Measurements from ENCODE around the gene FAM216A.
"Not testable (repeated sequence)": the region's sequence is repeated elsewhere in the genome, so short reads cannot be mapped to it uniquely, and the experiment has no call there.

The FAM216A gene, protein sequence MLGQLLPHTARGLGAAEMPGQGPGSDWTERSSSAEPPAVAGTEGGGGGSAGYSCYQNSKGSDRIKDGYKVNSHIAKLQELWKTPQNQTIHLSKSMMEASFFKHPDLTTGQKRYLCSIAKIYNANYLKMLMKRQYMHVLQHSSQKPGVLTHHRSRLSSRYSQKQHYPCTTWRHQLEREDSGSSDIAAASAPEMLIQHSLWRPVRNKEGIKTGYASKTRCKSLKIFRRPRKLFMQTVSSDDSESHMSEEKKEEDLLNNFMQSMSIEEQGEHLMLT

GRCh38 chr12:110468214-110469048 lies at the start of gene FAM216A, which contains the start of gene GPN3:
Gene FAM216A (plus strand): TSS chr12:110468845. CDS start chr12:110468876, 31 bp downstream.
Gene GPN3 (minus strand): TSS chr12:110468257. CDS start chr12:110468203, 54 bp downstream.
- FAIRE-seq (peak; percentile 99), DNase-seq (ENCODE audit: insufficient read length, low spot score) (peak; percentile 82)

- not testable (repeated sequence) for FAIRE-seq; DNase-seq (ENCODE audit: insufficient read length, low spot score)
Measured at GRCh38 chr12:110420644-110421043, 48.0 kb upstream of the FAM216A start.

- no peak for DNase-seq (ENCODE audit: insufficient read length, low spot score)
- FAIRE-seq, result no peak
Measured at GRCh38 chr12:110421159-110421661, 47.4 kb upstream of the FAM216A start.

- FAIRE-seq (no peak), DNase-seq (ENCODE audit: insufficient read length, low spot score) (no peak)
Measured at GRCh38 chr12:110421701-110422100, 46.9 kb upstream of the FAM216A start.

- DNase-seq (ENCODE audit: insufficient read length, low spot score) (no peak), FAIRE-seq (no peak)
Measured at GRCh38 chr12:110424237-110424636, 44.4 kb upstream of the FAM216A start.

GRCh38 chr12:110426406-110426805 lies 42.2 kb upstream of the FAM216A start:
- DNase-seq (ENCODE audit: insufficient read length, low spot score) (no peak), FAIRE-seq (no peak)

- DNase-seq (ENCODE audit: insufficient read length, low spot score); FAIRE-seq: not testable (repeated sequence)
Measured at GRCh38 chr12:110429676-110430075, 39.0 kb upstream of the FAM216A start.

- no peak for DNase-seq (ENCODE audit: insufficient read length, low spot score)
- no peak for FAIRE-seq
Measured at GRCh38 chr12:110431957-110432587, 36.6 kb upstream of the FAM216A start.

GRCh38 chr12:110436231-110436630 lies 32.4 kb upstream of the FAM216A start:
- DNase-seq (ENCODE audit: insufficient read length, low spot score) (no peak), FAIRE-seq (no peak)

GRCh38 chr12:110444455-110444854 lies 24.2 kb upstream of the FAM216A start:
- FAIRE-seq (no peak), DNase-seq (ENCODE audit: insufficient read length, low spot score) (no peak)

- FAIRE-seq, result peak; percentile 91
- DNase-seq (ENCODE audit: insufficient read length, low spot score), result peak; percentile 81
Measured at GRCh38 chr12:110449799-110450497, 18.7 kb upstream of the FAM216A start, which contains the start of gene ARPC3. Gene ARPC3 (minus strand): TSS chr12:110450337. CDS start chr12:110450260, 77 bp downstream.

DNA sequence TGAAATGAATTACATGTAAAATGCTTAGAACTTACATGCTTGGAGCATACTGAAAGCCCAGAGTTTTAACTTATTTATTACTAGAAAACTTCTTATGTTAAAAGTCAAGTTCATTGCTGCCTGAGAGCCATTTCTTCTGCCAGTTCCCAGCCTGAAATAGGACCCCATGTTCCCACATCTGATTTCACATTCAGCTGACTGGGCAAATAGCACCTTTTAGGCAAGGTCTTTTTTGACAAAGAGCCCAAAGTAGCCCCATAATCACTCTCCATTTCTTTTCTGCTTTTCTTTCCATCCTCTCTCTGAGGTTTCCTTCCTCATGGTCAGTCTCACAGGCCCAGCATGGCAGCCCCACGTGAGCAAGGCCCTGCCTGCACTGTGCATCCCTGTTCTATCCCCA lies 17.4 kb upstream of the FAM216A start:
- DNase-seq (ENCODE audit: insufficient read length, low spot score) (no peak), FAIRE-seq (no peak)

- FAIRE-seq, result no peak
- DNase-seq (ENCODE audit: insufficient read length, low spot score), result no peak
Measured at GRCh38 chr12:110453569-110454296, 14.9 kb upstream of the FAM216A start.

- FAIRE-seq (no peak), DNase-seq (ENCODE audit: insufficient read length, low spot score) (no peak)
Measured at GRCh38 chr12:110458756-110459155, 9.9 kb upstream of the FAM216A start.

GRCh38 chr12:110461189-110461588 lies 7.5 kb upstream of the FAM216A start:
- DNase-seq (ENCODE audit: insufficient read length, low spot score); FAIRE-seq: not testable (repeated sequence)

DNA sequence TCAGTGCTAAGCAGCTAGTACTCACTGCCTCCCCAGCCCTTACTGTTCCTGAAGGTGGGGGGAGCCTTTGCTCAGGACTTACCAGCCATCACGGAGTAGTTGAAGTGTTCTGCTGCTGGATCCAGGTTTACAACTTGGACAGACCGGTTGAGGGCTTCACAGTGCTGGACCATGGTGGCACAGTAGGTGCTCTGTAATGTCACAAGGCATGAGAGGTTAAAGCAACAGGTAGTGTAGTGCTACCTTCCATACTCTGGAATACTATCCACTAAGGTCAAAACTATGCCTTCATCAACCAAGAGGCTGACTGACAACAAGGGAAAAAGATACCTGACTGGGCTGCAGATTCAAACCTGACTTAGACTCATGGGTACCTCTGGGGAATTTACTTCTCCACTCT lies 3.6 kb upstream of the FAM216A start:
- no peak for FAIRE-seq
- DNase-seq (ENCODE audit: insufficient read length, low spot score), result no peak

GRCh38 chr12:110465765-110466164 lies 2.9 kb upstream of the FAM216A start:
- DNase-seq (ENCODE audit: insufficient read length, low spot score); FAIRE-seq: not testable (repeated sequence)

DNA sequence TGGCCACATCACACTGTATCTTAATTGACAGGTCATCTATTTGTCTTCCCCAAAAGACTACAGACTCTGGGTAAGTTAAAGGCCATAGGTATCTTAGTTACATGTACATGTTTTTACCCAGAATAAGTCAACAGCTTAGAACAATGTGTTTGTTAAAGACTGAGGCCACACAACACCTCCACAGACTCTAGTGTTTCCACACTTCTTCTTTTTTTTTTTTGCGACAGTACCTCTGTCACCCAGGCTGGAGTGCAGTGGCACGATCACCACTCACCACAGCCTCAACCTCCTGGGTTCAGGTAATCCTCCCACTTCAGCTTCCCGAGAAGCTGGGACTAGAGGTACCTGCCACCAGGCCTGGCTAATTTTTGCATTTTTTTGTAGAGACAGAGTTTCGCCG lies 1.9 kb upstream of the FAM216A start:
- DNase-seq (ENCODE audit: insufficient read length, low spot score), result no peak
- no peak for FAIRE-seq

- no peak for DNase-seq (ENCODE audit: insufficient read length, low spot score)
- FAIRE-seq, result no peak
Measured at GRCh38 chr12:110467847-110468213, 815 bp upstream of the FAM216A start.

DNA sequence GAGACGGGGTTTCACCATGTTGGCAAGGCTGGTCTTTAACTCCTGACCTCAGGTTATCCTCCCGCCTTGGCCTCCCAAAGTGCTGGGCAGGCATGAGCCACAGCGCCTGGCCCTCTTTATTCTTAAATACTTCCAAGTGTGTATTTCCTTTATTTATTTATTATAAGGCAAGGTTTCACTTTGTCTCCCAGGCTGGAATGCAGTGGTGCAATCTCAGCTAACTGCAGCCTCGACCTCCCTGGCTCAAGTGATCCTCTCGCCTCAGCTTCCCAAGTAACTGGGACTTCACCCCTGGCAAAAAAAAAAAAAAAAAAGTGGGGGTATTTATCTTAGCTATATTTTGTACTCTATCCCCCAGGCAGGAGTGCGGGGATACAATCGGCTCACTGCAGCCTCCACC lies 6.8 kb downstream of the FAM216A start:
- FAIRE-seq (no peak), DNase-seq (ENCODE audit: insufficient read length, low spot score) (no peak)

Measured in GM19239 (cell line).